GM10266 (cell line): ENCODE results near the gene PURB.

Source experiments
- DNase-seq: peaks from one replicate; pipeline ENCODE4 v3.0.0; 2012; ENCODE audit errors: extremely low spot score
- CTCF ChIP-seq: IDR thresholded peaks from 2 replicates; pipeline ENCODE4 v1.5.1; 2012; ENCODE audit warnings: mild to moderate bottlenecking, low read depth; ENCODE audit not compliant: control insufficient read depth, insufficient read depth; ENCODE audit errors: missing control alignments

Gene PURB

DNA sequence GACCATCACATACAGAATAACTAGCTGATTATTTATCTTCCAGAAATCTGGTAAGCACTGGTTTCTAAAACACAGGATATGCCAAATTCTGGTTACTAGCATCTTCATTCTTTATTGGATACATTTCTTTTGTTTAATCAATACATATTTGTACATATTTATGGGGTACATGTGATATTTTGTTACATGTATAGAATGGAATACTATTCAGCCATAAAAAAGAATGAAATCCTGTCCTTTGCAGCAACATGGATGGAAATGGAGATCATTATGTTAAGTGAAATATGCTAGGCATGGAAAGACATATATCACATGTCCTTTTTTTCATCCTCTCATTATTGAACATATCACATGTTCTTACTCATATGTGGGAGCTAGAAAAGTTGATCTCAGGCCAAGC lies 32.7 kb upstream of the PURB start:
- TF ChIP-seq CTCF = no peak
- DNase-seq = no peak

GRCh38 chr7:44917465-44917864 lies 32.1 kb upstream of the PURB start:
- no peak for TF ChIP-seq CTCF
- no peak for DNase-seq

GRCh38 chr7:44914992-44915607 lies 29.8 kb upstream of the PURB start:
- DNase-seq = peak; percentile 54
- TF ChIP-seq CTCF = no peak

DNA sequence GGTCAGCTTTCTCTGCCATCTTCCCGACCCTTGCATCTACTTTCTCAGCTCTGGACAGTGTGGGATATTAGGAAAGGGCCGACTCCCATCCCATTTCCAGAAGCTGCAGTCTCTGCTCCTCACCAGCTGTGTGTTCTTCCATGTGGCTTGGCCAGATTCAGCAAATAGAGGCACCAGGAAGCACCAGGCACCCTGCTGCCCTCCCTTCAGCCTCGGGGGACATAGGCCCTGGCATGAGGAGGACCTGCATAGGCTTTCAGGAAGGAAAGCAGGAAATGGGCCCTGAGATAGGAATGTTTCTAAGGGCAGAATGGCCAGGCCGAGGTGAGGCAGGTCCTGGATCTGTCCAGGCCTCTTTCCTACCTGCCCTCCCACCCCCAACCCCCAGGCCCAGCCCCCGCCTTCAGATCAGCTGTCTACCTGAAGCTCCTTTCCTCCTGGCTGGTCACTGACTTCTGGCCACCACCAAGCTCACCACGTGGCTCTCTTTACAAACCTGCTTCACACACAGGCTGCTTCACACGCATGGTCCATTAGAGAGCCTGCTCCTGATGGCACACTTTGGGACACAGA lies 27.5 kb upstream of the PURB start:
- TF ChIP-seq CTCF = no peak
- no peak for DNase-seq

DNA sequence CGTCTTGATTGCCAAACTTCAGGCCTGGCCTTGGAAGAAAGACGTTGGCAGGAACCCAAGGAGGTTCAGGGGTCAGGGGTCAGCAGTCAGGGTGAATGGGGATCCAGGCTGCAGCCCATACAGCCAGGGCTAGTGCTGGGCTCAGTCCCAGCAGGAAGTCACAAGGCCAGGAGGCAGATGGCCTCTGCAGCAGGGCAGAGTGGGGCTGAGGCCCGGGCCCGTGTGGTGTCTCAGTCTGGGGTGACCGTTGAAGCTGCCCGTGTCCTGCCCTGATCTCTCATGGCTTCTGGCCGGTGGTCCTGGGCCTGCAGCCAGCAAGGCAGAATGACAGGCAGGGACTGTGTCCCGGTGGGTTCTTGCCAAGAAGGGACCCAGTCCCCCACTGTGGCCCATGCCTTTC lies 26.6 kb upstream of the PURB start:
- DNase-seq = no peak
- TF ChIP-seq CTCF = no peak

DNA sequence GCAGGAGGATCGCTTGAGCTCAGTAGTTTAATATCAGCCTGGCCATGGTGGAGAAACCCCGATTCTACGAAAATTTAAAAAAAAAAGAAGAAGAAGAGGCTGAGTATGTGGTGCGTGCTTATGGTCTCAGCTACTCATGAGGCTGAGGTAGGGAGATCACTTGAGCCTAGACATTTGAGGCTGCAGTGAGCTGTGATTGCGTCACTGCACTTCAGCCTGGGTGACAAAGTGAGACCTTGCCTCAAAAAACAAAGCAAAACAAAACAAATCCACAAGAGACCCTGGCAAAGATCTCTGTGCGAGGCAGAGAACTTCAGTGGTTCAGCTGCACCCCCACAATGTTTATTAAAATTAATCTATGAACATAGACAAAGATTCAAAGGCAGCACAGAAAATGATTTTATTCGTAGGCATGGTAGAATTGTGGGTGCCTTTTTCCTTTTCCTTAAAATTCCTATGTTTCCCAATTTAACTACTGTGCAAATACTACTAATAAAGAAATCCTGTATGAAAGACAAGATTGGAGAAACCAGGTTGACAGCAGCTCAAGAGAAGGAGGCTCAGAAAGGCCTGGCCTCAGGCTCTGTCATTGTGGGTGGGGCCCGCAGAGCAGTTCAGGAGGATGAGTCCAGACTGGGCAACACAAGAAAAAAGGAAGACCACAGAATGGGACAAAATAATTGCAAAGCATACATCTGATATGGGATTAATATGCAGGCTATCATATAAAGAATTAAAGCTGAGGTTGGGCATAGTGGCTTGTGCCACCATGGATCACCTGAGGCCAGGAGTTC lies 24.5 kb upstream of the PURB start:
- no peak for DNase-seq
- no peak for TF ChIP-seq CTCF

GRCh38 chr7:44906965-44907364 lies 21.6 kb upstream of the PURB start:
- no peak for DNase-seq
- TF ChIP-seq CTCF = no peak
